ENCODE measurements around the gene JPH3. TPM values are rescaled to one million over a fixed set of nuclear protein-coding genes. Genes with fewer than 3 reads are reported as not detected.

Gene JPH3
- total RNA-seq, 1 experiment from 2014 or later: not detected

GRCh38 chr16:87600246-87600645 is 2.1 kb upstream of the JPH3 start:
- Histone ChIP-seq H3K4me1 (replicated peaks; ENCODE audit: insufficient read depth) (no peaks in the 10 kb centered on the region), H3K9me2 (ENCODE audit: insufficient read depth) (no peaks in the 10 kb centered on the region), H4K20me1 (ENCODE audit: insufficient read depth) (no peaks in the 10 kb centered on the region), H3K4me3 (no peak overlapping the region), H2AFZ (no peak overlapping the region), H3K36me3 (ENCODE audit: low read depth) (no peaks in the 10 kb centered on the region), H3K9me3 (ENCODE audit: insufficient read depth, low read depth) (peaks cover 4% of the 10 kb centered on the region; the same call in 1 of the 2 replicates), H3K27me3 (ENCODE audit: insufficient read depth, low read depth) (peaks cover 83% of the 10 kb centered on the region), H3K4me2 (no peak overlapping the region), H3F3A (ENCODE audit: insufficient read depth, low read depth) (no peaks in the 10 kb centered on the region), H3K79me2 (ENCODE audit: low read depth) (no peaks in the 10 kb centered on the region), H3K27ac (no peak overlapping the region)
- CTCF ChIA-PET: no interaction called here
- POLR2A ChIA-PET (ENCODE audit: unreplicated experiment): interaction anchor here (0.6 kb wide), 2 partner anchors 19 to 354 kb away, joined by 3 read pairs; no protein-coding TSS in a partner anchor
- intact Hi-C loops (cut with micrococcal nuclease; ENCODE audit: unreplicated experiment): no loop called here
- no peak for DNase-seq
- TF ChIP-seq CTCF (conservative IDR thresholded peaks at IDR 0.05) (no peak), EZH2 (IDR thresholded peaks at IDR 0.05; ENCODE audit: low read depth) (no peak)
- no TSS peak for BruUV-seq (replicated peaks)

- POLR2A ChIA-PET (ENCODE audit: unreplicated experiment): no interaction called here
- no peak for DNase-seq
- Histone ChIP-seq H3K4me2 (no peak overlapping the region), H3K79me2 (ENCODE audit: low read depth) (no peaks in the 10 kb centered on the region), H3K27ac (no peak overlapping the region), H3K4me3 (no peak overlapping the region), H3K4me1 (replicated peaks; ENCODE audit: insufficient read depth) (no peaks in the 10 kb centered on the region), H4K20me1 (ENCODE audit: insufficient read depth) (no peaks in the 10 kb centered on the region), H3K36me3 (ENCODE audit: low read depth) (no peaks in the 10 kb centered on the region), H3K27me3 (ENCODE audit: insufficient read depth, low read depth) (peaks cover 83% of the 10 kb centered on the region), H3K9me3 (ENCODE audit: insufficient read depth, low read depth) (peaks cover 4% of the 10 kb centered on the region; the same call in 1 of the 2 replicates), H3K9me2 (ENCODE audit: insufficient read depth) (no peaks in the 10 kb centered on the region), H3F3A (ENCODE audit: insufficient read depth, low read depth) (no peaks in the 10 kb centered on the region), H2AFZ (no peak overlapping the region)
- intact Hi-C loops (cut with micrococcal nuclease; ENCODE audit: unreplicated experiment): no loop called here
- CTCF ChIA-PET: no interaction called here
- TF ChIP-seq CTCF (conservative IDR thresholded peaks at IDR 0.05): no peak
- TF ChIP-seq EZH2 (IDR thresholded peaks at IDR 0.05; ENCODE audit: low read depth): no peak
- BruUV-seq (replicated peaks): no TSS peak
These were observed 817 bp upstream of the JPH3 start for GRCh38 chr16:87601401-87601981.

DNA sequence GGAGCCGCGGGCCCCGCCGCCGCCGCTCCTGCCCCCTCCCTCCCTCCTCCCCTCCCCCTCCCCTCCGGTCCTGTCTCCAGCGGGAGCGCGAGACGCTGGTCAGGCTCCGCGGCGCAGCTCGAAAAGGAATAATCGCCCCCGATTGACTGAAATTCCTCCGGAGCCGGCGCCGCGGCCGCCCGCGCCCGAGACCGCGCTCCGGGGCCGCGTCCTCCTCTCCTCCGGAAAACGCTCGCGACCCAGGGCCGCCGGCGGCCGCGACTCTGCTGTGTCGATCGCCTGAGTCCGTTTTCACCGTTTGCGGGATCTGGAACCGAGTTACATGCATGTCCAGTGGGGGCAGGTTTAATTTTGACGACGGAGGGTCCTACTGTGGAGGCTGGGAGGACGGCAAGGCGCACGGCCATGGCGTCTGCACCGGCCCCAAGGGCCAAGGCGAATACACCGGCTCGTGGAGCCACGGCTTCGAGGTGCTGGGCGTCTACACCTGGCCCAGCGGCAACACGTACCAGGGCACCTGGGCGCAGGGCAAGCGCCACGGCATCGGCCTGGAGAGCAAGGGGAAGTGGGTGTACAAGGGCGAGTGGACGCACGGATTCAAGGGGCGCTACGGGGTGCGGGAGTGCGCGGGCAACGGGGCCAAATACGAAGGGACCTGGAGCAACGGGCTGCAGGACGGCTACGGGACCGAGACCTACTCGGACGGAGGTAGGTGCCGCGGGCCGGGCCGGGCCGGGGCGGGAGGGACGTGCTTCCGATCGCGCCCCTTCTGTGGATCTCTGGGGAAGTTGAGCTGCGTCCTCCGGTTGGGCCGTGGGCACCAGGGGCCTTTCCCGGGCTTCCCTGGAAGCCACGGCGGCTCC is 744 bp downstream of the JPH3 start:
- peaks cover 84% of the 10 kb centered on the region for H3K27me3 ChIP-seq (ENCODE audit: insufficient read depth, low read depth)

More for the DNA sequence above, 744 bp downstream of the JPH3 start:
- intact Hi-C loops (cut with micrococcal nuclease; ENCODE audit: unreplicated experiment): no loop called here
- Histone ChIP-seq H3K79me2 (ENCODE audit: low read depth) (no peaks in the 10 kb centered on the region), H3K9me3 (ENCODE audit: insufficient read depth, low read depth) (no peaks in the 10 kb centered on the region), H3K27ac (no peak overlapping the region), H3F3A (ENCODE audit: insufficient read depth, low read depth) (no peaks in the 10 kb centered on the region), H3K9me2 (ENCODE audit: insufficient read depth) (no peaks in the 10 kb centered on the region), H3K4me1 (replicated peaks; ENCODE audit: insufficient read depth) (no peaks in the 10 kb centered on the region), H3K4me3 (no peak overlapping the region), H3K4me2 (no peak overlapping the region), H2AFZ (no peak overlapping the region), H4K20me1 (ENCODE audit: insufficient read depth) (no peaks in the 10 kb centered on the region), H3K36me3 (ENCODE audit: low read depth) (no peaks in the 10 kb centered on the region)
- no peak for DNase-seq
- POLR2A ChIA-PET (ENCODE audit: unreplicated experiment): no interaction called here
- no TSS peak for BruUV-seq (replicated peaks)
- TF ChIP-seq EZH2 (IDR thresholded peaks at IDR 0.05; ENCODE audit: low read depth): no peak
- TF ChIP-seq CTCF (conservative IDR thresholded peaks at IDR 0.05): no peak
- CTCF ChIA-PET: no interaction called here
